Measurements from ENCODE around the gene PHKB. TPM values are rescaled to one million over a fixed set of nuclear protein-coding genes. Genes with fewer than 3 reads are reported as not detected.

The PHKB gene
- total and polyA plus RNA-seq, 2 donors (not counting 1 experiment from before 2014, with no cell fraction given), result 79.0 to 103 TPM

GRCh38 chr16:47567321-47567720 is 106.2 kb downstream of the PHKB start:
- H4K20me1 ChIP-seq (ENCODE audit: control insufficient read depth, extremely low read depth, insufficient read depth, low read length), result no peaks in the 10 kb centered on the region
- DNase-seq (ENCODE audit: low read depth in 2 of 2), result no peak
- no peak overlapping the region for H2AFZ ChIP-seq (ENCODE audit: low read length)
- no peaks in the 10 kb centered on the region for H3K79me2 ChIP-seq (ENCODE audit: control insufficient read depth, insufficient read depth, low read length)
- no peaks in the 10 kb centered on the region for H3K27me3 ChIP-seq (ENCODE audit: control insufficient read depth, insufficient read depth, low read length)
- no peak overlapping the region for H3K4me2 ChIP-seq (ENCODE audit: extremely low read depth, insufficient read depth, low read length)
- H3K27ac ChIP-seq (ENCODE audit: insufficient read depth, low read length), result no peak overlapping the region
- H3K9me3 ChIP-seq (ENCODE audit: control insufficient read depth, insufficient read depth, low read depth, low read length), result no peaks in the 10 kb centered on the region
- TF ChIP-seq EZH2 (IDR thresholded peaks at IDR 0.05; ENCODE audit: low read length, missing control alignments) (no peak), CTCF (conservative IDR thresholded peaks at IDR 0.05 in 1 of 2, IDR thresholded peaks at IDR 0.05 in 1 of 2; ENCODE audit: low read depth in 1 of 2, low read length in 2 of 2) (no peak)
- peaks cover 2% of the 10 kb centered on the region for H3K4me1 ChIP-seq (ENCODE audit: control insufficient read depth, extremely low read depth, insufficient read depth, low read length)
- H3K36me3 ChIP-seq (ENCODE audit: control insufficient read depth, insufficient read depth, low read length), result no peaks in the 10 kb centered on the region
- no peak overlapping the region for H3K9ac ChIP-seq (ENCODE audit: insufficient read depth, low read length)
- no peak overlapping the region for H3K4me3 ChIP-seq (replicated peaks in 1 of 4; ENCODE audit: control extremely low read depth in 1 of 4, insufficient read depth in 1 of 4, low read depth in 3 of 4, low read length in 4 of 4)

- H3K27ac ChIP-seq (ENCODE audit: insufficient read depth, low read length), result no peak overlapping the region
- no peaks in the 10 kb centered on the region for H4K20me1 ChIP-seq (ENCODE audit: control insufficient read depth, extremely low read depth, insufficient read depth, low read length)
- no peaks in the 10 kb centered on the region for H3K79me2 ChIP-seq (ENCODE audit: control insufficient read depth, insufficient read depth, low read length)
- no peak overlapping the region for H3K9ac ChIP-seq (ENCODE audit: insufficient read depth, low read length)
- no peaks in the 10 kb centered on the region for H3K27me3 ChIP-seq (ENCODE audit: control insufficient read depth, insufficient read depth, low read length)
- peaks cover 2% of the 10 kb centered on the region for H3K4me1 ChIP-seq (ENCODE audit: control insufficient read depth, extremely low read depth, insufficient read depth, low read length)
- no peak for TF ChIP-seq EZH2 (IDR thresholded peaks at IDR 0.05; ENCODE audit: low read length, missing control alignments)
- no peak for TF ChIP-seq CTCF (conservative IDR thresholded peaks at IDR 0.05 in 1 of 2, IDR thresholded peaks at IDR 0.05 in 1 of 2; ENCODE audit: low read depth in 1 of 2, low read length in 2 of 2)
- no peak overlapping the region for H3K4me2 ChIP-seq (ENCODE audit: extremely low read depth, insufficient read depth, low read length)
- H3K4me3 ChIP-seq (replicated peaks in 1 of 4; ENCODE audit: control extremely low read depth in 1 of 4, insufficient read depth in 1 of 4, low read depth in 3 of 4, low read length in 4 of 4), result no peak overlapping the region
- H3K36me3 ChIP-seq (ENCODE audit: control insufficient read depth, insufficient read depth, low read length), result no peaks in the 10 kb centered on the region
- no peaks in the 10 kb centered on the region for H3K9me3 ChIP-seq (ENCODE audit: control insufficient read depth, insufficient read depth, low read depth, low read length)
- no peak overlapping the region for H2AFZ ChIP-seq (ENCODE audit: low read length)
- no peak for DNase-seq (ENCODE audit: low read depth in 2 of 2)
Measured at GRCh38 chr16:47568351-47568750, 107.2 kb downstream of the PHKB start.

- Histone ChIP-seq H3K4me3 (replicated peaks in 1 of 4; ENCODE audit: control extremely low read depth in 1 of 4, insufficient read depth in 1 of 4, low read depth in 3 of 4, low read length in 4 of 4) (no peak overlapping the region), H4K20me1 (ENCODE audit: control insufficient read depth, extremely low read depth, insufficient read depth, low read length) (no peaks in the 10 kb centered on the region), H3K9me3 (ENCODE audit: control insufficient read depth, insufficient read depth, low read depth, low read length) (no peaks in the 10 kb centered on the region), H3K4me2 (ENCODE audit: extremely low read depth, insufficient read depth, low read length) (no peak overlapping the region), H3K36me3 (ENCODE audit: control insufficient read depth, insufficient read depth, low read length) (no peaks in the 10 kb centered on the region), H3K27ac (ENCODE audit: insufficient read depth, low read length) (no peak overlapping the region), H2AFZ (ENCODE audit: low read length) (no peak overlapping the region), H3K4me1 (ENCODE audit: control insufficient read depth, extremely low read depth, insufficient read depth, low read length) (peaks cover 2% of the 10 kb centered on the region), H3K79me2 (ENCODE audit: control insufficient read depth, insufficient read depth, low read length) (no peaks in the 10 kb centered on the region), H3K27me3 (ENCODE audit: control insufficient read depth, insufficient read depth, low read length) (no peaks in the 10 kb centered on the region), H3K9ac (ENCODE audit: insufficient read depth, low read length) (no peak overlapping the region)
- TF ChIP-seq EZH2 (IDR thresholded peaks at IDR 0.05; ENCODE audit: low read length, missing control alignments), result no peak
- no peak for TF ChIP-seq CTCF (conservative IDR thresholded peaks at IDR 0.05 in 1 of 2, IDR thresholded peaks at IDR 0.05 in 1 of 2; ENCODE audit: low read depth in 1 of 2, low read length in 2 of 2)
- no peak for DNase-seq (ENCODE audit: low read depth in 2 of 2)
Measured at GRCh38 chr16:47571049-47571448, 109.9 kb downstream of the PHKB start.
